ENCODE results near the gene JARID2.

The JARID2 gene

DNA sequence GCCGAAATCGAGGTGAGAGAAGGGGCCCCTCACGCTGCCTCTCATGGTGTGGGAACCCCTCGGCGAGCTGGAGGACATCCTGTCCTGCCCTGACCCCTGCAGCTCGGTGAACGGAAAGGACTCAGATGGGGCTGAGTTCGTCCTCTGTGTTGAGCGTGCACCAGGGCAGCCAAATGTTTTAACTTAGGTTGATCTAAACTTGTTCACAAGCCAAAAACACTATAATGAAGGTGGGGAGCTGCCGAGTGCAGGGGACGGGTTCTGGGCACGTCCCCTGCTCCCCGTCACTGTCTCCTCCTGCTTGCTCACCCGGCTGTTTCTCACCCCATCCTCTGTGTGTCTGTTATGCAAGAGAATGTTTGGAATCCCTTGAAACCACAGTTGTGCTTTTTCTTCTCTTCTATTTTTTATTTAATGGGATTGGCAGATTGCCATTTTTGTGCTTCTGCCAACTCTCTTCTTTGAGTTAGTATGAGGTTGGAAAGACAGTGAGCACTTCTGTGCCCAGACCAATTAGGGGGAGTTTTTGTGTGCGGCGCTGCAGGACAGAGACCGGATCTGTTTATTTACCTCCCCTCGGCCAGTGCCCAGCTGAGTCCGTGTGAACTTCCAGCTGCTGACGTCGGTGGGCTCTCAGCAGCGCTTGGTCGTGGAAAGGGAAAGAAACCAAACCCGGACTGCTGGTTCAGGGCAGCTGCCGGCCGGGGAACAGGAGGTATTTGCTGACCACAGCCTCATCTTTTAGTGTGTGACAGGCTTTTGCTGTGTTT is 258.9 kb downstream of the JARID2 start:
- Histone ChIP-seq H3K9me3 (ENCODE audit: control insufficient read depth, insufficient read depth, low read length) (no peaks in the 10 kb centered on the region), H3K36me3 (ENCODE audit: insufficient read depth, low read length) (peaks cover 61% of the 10 kb centered on the region), H3K9ac (ENCODE audit: low read depth, low read length) (no peak overlapping the region), H3K4me1 (ENCODE audit: insufficient read depth, low read length) (peaks cover 27% of the 10 kb centered on the region)

DNA sequence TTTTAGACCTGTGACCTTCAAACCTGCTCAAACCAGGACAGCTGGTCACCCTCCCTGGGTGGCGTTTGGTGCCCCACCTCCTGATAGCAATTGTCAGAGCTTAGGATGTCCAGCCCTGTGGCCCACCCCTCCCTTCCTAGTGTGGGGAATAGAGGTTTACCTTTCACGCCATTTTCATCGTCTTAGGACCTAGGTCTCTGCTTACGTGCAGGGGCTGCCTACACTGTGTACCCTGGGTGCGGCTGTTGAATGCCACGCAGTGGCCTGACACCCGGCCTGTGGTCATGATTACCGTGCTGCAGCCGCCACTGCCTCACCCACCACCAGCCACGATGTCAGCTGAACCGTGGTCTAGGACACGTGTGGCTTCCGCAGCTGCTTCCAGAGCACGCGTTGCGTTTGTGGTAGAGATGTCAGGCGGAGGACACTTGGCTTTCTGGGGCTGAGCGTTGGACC is 259.6 kb downstream of the JARID2 start:
- Histone ChIP-seq H3K36me3 (ENCODE audit: insufficient read depth, low read length) (peaks cover 62% of the 10 kb centered on the region), H3K9ac (ENCODE audit: low read depth, low read length) (no peak overlapping the region), H3K9me3 (ENCODE audit: control insufficient read depth, insufficient read depth, low read length) (no peaks in the 10 kb centered on the region), H3K4me1 (ENCODE audit: insufficient read depth, low read length) (peaks cover 27% of the 10 kb centered on the region)

DNA sequence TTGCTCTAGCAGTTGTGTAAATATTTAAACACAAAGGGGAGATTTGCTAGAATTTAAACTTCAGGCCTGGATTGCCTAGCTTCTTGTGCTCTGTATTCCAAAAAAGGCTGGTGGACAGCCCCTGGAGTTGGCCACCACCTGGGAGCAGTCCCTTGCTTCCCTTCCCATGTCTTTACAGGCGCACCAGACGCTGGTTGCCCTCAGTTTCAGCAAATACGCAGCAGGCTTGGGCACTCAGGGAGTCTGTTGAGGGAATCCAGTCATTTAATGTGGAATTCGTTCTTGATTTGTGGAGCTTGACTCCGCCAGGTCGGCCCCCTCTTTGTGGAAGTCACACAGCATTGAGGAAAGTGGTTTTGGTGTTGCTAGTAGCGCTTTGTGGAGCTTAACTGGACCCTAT is 260.2 kb downstream of the JARID2 start:
- H3K9me3 ChIP-seq (ENCODE audit: control insufficient read depth, insufficient read depth, low read length): no peaks in the 10 kb centered on the region
- no peak overlapping the region for H3K9ac ChIP-seq (ENCODE audit: low read depth, low read length)
- H3K4me1 ChIP-seq (ENCODE audit: insufficient read depth, low read length): peaks cover 27% of the 10 kb centered on the region
- peaks cover 61% of the 10 kb centered on the region for H3K36me3 ChIP-seq (ENCODE audit: insufficient read depth, low read length)

DNA sequence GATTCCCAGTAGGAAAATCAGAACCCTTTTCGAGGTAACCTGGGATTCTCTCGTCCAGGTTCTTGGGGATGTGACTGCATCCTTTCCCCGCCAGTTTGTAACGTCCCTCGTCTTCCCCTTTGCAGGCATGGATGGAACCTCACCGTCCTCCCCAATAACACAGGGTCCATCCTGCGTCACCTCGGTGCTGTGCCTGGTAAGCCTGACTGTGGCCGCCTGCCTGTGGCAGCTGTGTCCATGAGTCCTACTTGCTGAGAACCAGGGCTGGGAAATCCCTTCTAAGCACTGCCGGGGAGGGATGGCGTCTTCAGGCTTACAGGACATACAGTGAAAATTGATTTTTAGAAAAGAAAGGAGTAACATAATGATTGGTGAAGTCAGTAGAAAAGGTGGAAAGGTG is 261.4 kb downstream of the JARID2 start:
- H3K36me3 ChIP-seq (ENCODE audit: insufficient read depth, low read length): peaks cover 55% of the 10 kb centered on the region
- peaks cover 27% of the 10 kb centered on the region for H3K4me1 ChIP-seq (ENCODE audit: insufficient read depth, low read length)
- H3K9me3 ChIP-seq (ENCODE audit: control insufficient read depth, insufficient read depth, low read length): no peaks in the 10 kb centered on the region
- H3K9ac ChIP-seq (ENCODE audit: low read depth, low read length): no peak overlapping the region

DNA sequence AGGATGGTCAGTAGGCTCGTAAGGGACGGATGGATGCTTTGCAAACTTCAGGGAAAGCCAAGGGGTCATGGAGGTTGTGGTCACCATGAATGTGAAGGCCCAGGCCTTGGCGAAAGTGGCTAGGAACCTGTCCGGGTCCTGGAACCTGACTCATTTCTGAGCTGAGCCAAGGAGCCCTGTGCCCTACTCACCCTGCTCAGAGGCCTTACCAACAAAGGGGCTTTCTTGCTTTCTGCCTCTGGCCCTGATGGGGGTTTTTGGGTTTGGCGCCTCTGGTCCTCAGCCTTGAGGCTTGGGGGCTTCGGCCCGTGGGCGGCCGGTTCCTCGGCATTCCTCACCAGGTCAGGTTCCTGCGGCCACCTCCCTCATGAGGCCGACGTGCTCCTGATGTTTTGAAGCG is 261.9 kb downstream of the JARID2 start:
- Histone ChIP-seq H3K9me3 (ENCODE audit: control insufficient read depth, insufficient read depth, low read length) (no peaks in the 10 kb centered on the region), H3K9ac (ENCODE audit: low read depth, low read length) (no peak overlapping the region), H3K4me1 (ENCODE audit: insufficient read depth, low read length) (peaks cover 27% of the 10 kb centered on the region), H3K36me3 (ENCODE audit: insufficient read depth, low read length) (peaks cover 57% of the 10 kb centered on the region)

DNA sequence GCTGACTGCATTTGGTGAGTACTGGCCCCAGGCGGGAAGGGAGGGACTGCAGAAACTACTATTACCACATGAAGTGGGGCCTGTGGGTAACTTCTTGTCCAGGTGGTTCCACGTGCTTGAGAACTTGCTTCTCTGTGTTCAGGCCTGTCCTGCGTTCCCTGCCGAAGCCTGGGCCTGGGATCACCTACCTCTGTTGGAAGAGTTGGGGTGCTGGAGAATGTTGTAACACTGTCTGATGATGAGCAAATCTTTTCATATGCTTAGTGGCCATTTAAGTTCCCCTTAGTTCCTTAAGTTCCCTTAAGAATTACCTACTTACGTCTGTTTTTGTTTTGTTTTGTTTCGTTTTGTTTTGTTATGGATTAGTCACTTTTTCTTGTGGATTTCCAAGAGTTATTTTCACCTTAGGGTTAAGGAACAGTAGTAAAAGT is 262.6 kb downstream of the JARID2 start:
- H3K9me3 ChIP-seq (ENCODE audit: control insufficient read depth, insufficient read depth, low read length): no peaks in the 10 kb centered on the region
- H3K9ac ChIP-seq (ENCODE audit: low read depth, low read length): no peak overlapping the region
- peaks cover 27% of the 10 kb centered on the region for H3K4me1 ChIP-seq (ENCODE audit: insufficient read depth, low read length)
- H3K36me3 ChIP-seq (ENCODE audit: insufficient read depth, low read length): peaks cover 60% of the 10 kb centered on the region

DNA sequence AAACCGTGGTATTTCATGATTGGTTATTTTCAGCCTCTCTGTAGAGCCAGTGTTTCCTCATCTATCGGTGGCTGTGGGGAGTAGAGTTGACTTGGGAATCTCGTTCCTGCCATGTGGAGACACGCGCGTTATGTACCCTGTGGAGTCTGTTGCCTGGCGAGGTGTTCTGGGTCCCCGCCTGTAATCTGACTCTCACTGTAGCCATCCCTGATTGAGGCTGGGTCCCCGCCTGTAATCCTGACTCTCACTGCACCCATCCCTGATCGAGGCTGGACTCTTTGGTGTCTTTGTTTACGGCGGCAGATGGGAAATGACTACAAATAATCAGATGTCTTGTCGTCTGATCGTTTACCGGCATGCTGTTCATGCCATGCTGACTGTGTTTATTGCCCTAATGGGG is 263.1 kb downstream of the JARID2 start:
- Histone ChIP-seq H3K4me1 (ENCODE audit: insufficient read depth, low read length) (peaks cover 27% of the 10 kb centered on the region), H3K36me3 (ENCODE audit: insufficient read depth, low read length) (peaks cover 58% of the 10 kb centered on the region), H3K9ac (ENCODE audit: low read depth, low read length) (no peak overlapping the region), H3K9me3 (ENCODE audit: control insufficient read depth, insufficient read depth, low read length) (no peaks in the 10 kb centered on the region)

DNA sequence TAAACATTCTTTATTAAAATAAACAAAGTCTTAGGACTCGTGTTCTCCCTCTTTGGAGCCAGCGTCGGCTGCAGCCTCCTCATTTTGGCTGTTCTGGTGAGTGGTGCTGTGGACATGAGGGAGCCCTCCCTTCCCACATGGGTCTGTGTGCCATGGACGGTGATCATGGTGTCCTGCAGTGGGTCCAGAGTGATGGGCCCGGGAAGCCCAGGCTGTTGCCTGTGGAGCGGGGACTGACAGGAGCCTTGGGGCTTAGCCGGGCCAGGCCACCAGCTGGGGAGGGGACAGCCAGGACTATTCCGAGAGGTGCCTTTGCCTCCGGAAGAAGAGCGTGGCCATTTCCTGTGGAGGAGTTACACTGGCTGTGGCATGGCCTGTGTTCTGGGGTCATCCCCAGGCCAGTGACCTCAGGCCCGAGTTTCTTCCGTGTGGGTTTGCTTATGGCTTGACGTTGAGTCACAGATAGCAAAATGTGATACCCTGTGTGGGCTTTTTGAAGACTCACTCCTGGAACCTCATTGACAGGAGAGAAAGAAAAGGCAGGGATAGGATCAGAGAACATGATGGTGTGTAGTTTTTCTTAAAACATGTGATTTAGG is 263.6 kb downstream of the JARID2 start:
- Histone ChIP-seq H3K4me1 (ENCODE audit: insufficient read depth, low read length) (peaks cover 27% of the 10 kb centered on the region), H3K9ac (ENCODE audit: low read depth, low read length) (no peak overlapping the region), H3K36me3 (ENCODE audit: insufficient read depth, low read length) (peaks cover 62% of the 10 kb centered on the region), H3K9me3 (ENCODE audit: control insufficient read depth, insufficient read depth, low read length) (no peaks in the 10 kb centered on the region)

DNA sequence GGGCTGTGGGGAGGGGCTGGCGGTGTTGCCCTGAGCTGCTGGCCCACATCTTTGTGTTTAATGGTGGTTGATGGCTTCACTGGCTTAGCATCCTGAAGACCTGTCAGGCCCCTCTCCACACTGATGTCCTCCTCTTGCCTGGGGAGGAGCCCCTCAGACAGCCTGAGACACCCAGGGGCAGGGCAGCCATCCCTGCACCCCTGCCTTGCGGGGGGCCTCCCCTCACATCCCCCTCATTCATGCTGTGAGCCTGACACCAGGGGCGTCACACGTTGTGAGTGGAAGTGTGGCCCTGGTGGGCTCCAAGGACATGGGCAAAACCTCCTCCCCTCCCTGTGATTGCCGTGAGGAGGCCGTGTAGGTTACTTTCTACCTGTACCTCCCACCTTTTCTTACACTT is 264.3 kb downstream of the JARID2 start:
- Histone ChIP-seq H3K4me1 (ENCODE audit: insufficient read depth, low read length) (peaks cover 27% of the 10 kb centered on the region), H3K9me3 (ENCODE audit: control insufficient read depth, insufficient read depth, low read length) (no peaks in the 10 kb centered on the region), H3K9ac (ENCODE audit: low read depth, low read length) (no peak overlapping the region), H3K36me3 (ENCODE audit: insufficient read depth, low read length) (peaks cover 63% of the 10 kb centered on the region)

DNA sequence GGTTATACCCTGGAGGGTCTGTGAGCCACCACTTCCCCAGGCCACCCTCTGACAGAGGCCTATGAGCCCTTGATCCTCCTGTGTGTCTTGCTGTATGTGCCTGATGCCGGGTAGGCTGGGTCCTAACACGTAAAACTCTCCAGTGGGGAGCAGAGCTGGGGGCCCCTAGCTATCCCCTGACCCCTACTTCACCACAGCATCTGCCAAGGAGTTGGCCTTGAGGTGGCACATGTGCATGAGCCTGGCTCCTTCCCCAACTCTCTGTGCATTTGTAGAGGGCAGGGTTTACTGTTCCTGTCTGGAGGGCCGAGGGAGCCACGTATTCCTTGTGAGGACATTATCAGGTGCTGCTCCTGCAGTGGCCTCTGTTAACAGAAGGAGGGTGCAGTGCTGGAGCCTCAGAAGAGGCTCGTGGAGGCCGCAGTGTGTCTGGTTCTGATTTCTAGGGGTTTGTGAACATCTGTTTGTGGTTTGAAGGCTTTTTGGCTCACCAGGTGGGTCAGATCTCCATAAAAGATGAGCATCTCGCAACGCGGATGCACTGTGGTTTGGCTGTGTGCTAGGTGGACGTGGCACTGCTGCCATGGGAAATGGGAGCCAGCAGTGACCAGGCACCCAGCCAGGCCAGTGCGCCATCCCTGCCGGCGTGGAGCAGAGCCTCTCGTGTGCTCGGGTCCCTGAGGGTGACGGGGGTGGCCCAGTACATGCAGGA is 264.8 kb downstream of the JARID2 start:
- H3K4me1 ChIP-seq (ENCODE audit: insufficient read depth, low read length): peaks cover 27% of the 10 kb centered on the region
- H3K36me3 ChIP-seq (ENCODE audit: insufficient read depth, low read length): peaks cover 65% of the 10 kb centered on the region
- no peaks in the 10 kb centered on the region for H3K9me3 ChIP-seq (ENCODE audit: control insufficient read depth, insufficient read depth, low read length)
- H3K9ac ChIP-seq (ENCODE audit: low read depth, low read length): no peak overlapping the region

DNA sequence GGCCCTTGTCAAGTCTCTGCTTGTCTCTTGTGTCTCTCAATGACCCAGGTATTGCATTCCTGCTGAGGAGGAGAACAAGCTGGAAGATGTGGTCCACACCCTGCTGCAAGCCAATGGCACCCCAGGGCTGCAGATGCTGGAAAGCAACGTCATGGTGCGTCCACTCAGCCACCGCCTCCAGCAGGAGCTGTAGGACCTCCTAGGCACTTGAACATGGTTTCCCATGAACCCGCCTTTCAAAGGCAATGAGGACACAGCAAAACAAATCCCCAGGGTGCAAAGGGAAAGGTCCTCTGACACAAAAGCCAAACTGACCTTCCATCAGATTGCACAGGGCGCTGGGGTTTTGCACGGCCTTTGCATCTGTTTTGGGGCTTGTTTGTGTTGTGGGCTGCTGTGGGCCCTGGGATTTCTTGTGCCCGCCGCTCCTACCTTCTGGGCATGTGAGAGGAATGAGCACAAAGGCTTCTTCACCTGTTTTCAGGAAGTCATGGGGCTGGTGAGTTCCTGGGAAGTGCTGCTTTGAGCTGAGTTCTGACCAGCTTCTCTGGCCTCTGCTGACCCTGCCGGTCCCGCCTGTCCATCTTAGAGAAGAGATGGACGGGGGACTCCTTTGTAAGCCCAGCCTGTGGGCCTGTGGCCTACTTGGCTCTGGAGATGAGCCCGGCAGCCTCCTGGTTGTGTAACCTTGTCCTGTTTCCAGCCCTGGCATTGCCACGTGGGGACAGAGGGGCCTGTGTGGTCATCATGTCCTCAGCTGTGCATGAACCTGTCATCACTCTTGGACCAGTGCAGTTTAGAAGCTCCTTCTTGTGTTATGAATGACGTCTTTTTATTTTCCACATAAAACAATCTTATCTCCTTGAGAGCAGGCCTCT is 265.6 kb downstream of the JARID2 start:
- H3K9me3 ChIP-seq (ENCODE audit: control insufficient read depth, insufficient read depth, low read length): no peaks in the 10 kb centered on the region
- H3K36me3 ChIP-seq (ENCODE audit: insufficient read depth, low read length): peaks cover 71% of the 10 kb centered on the region
- H3K4me1 ChIP-seq (ENCODE audit: insufficient read depth, low read length): peaks cover 22% of the 10 kb centered on the region
- H3K9ac ChIP-seq (ENCODE audit: low read depth, low read length): no peak overlapping the region

DNA sequence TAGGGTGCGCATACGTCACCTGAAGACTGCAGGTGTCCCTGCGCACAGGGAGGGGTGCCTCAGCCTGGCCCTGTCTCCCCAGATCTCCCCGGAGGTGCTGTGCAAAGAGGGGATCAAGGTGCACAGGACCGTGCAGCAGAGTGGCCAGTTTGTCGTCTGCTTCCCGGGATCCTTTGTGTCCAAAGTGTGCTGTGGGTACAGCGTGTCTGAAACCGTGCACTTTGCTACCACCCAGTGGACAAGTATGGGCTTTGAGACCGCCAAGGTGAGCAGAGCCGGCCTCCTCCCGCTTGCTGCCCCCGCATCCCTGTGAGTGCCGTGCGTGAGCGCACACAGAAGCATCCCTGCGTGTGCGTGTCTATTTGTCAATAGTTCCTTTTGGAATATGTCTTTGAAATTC is 266.3 kb downstream of the JARID2 start:
- Histone ChIP-seq H3K36me3 (ENCODE audit: insufficient read depth, low read length) (peaks cover 71% of the 10 kb centered on the region), H3K4me1 (ENCODE audit: insufficient read depth, low read length) (peaks cover 16% of the 10 kb centered on the region), H3K9me3 (ENCODE audit: control insufficient read depth, insufficient read depth, low read length) (no peaks in the 10 kb centered on the region), H3K9ac (ENCODE audit: low read depth, low read length) (no peak overlapping the region)

DNA sequence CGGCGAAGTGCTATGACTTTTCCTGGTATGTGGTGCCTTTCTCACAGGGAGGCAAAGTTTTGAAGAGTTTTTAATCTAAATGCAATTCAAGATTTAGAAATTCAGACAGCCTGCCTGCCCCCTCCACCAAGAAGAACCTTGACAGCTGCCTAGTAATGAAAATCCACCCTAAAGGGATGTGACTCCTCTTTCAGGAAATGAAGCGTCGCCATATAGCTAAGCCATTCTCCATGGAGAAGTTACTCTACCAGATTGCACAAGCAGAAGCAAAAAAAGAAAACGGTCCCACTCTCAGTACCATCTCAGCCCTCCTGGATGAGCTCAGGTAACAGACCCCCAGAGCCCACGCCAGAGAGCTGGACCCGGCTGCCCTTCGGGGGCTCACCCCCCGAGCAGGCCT is 266.9 kb downstream of the JARID2 start:
- Histone ChIP-seq H3K9ac (ENCODE audit: low read depth, low read length) (no peak overlapping the region), H3K4me1 (ENCODE audit: insufficient read depth, low read length) (peaks cover 10% of the 10 kb centered on the region), H3K9me3 (ENCODE audit: control insufficient read depth, insufficient read depth, low read length) (no peaks in the 10 kb centered on the region), H3K36me3 (ENCODE audit: insufficient read depth, low read length) (peaks cover 72% of the 10 kb centered on the region)

DNA sequence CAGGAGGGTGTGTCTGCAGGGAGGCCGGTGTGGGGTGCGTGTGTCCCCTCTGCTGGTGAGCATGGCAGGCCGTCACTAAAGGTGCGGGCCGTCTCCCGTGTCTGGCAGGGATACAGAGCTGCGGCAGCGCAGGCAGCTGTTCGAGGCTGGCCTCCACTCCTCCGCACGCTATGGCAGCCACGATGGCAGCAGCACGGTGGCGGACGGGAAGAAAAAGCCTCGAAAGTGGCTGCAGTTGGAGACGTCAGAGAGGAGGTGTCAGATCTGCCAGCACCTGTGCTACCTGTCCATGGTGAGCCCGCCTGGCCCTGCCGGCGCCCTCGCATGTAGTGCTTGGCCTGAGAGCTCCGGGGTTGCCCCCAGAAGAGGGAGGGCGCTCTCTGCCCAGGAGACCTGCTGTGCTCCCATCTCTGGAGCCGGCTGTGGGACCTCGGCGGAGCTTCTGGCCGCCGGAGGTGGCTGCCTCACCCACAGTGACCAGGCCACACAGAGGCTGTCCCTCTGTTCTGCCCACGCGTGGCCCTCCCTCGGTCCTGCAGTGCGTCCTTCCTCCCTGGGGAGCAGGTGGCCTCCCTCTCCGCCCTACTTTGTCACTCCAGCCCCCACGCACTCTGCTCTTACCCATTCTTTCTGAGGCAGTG is 267.4 kb downstream of the JARID2 start:
- peaks cover 72% of the 10 kb centered on the region for H3K36me3 ChIP-seq (ENCODE audit: insufficient read depth, low read length)
- peaks cover 5% of the 10 kb centered on the region for H3K4me1 ChIP-seq (ENCODE audit: insufficient read depth, low read length)
- no peak overlapping the region for H3K9ac ChIP-seq (ENCODE audit: low read depth, low read length)
- H3K9me3 ChIP-seq (ENCODE audit: control insufficient read depth, insufficient read depth, low read length): no peaks in the 10 kb centered on the region

Measured in ES-I3 (cell line).